IMR-90 (cell line): ENCODE data around the gene PRR22. TPM values are rescaled to one million over a fixed set of nuclear protein-coding genes. Genes with fewer than 3 reads are reported as not detected.

Experiments
- ATAC-seq: fragments of 200-7000 bp; cut with Tn5 transposase; 2 replicates; pipeline ENCODE4 v1.9.1; 2020; ENCODE audit warnings: low read depth, mild to moderate bottlenecking, moderate library complexity
- BruUV-seq: library from RNA; stranded (reverse); fragments of 400-500 nt; replicated peaks from 2 replicates; lab custom pipeline; 2021; lab: Mats Ljungman, UMichigan
- CTCF ChIA-PET: fragments of 300-600 bp; formaldehyde crosslinking; extraction: SDS; loops from one replicate; lab custom pipeline; 2021; ENCODE audit warnings: antibody characterized with exemption; lab: Yijun Ruan, JAX
- POLR2A ChIA-PET: fragments of 300-600 bp; sonication (Branson Sonifier 250); formaldehyde crosslinking; loops from one replicate; lab custom pipeline; 2022; ENCODE audit warnings: antibody characterized with exemption; ENCODE audit not compliant: unreplicated experiment; lab: Charles Lee
- DNase-seq: peaks from one replicate; pipeline ENCODE4 v3.0.0; 2013
- H2AFZ ChIP-seq: replicated peaks from 2 replicates; pipeline ENCODE3; 2013; ENCODE audit warnings: low read length, mild to moderate bottlenecking; ENCODE audit not compliant: poor library complexity
- H2AK5ac ChIP-seq: 2 replicates; pipeline ENCODE4 v1.6.1; 2013; ENCODE audit warnings: low read depth, low read length, inconsistent platforms
- H2AK9ac ChIP-seq: replicated peaks from 2 replicates; pipeline ENCODE3; 2013; ENCODE audit warnings: mild to moderate bottlenecking, low read depth, low read length, moderate library complexity; ENCODE audit not compliant: poor library complexity
- H2BK120ac ChIP-seq: 2 replicates; pipeline ENCODE4 v1.6.1; 2013; ENCODE audit warnings: low read depth, low read length, inconsistent platforms
- H2BK15ac ChIP-seq: 3 replicates; pipeline ENCODE4 v1.6.1; 2013; ENCODE audit warnings: low read depth, low read length, inconsistent platforms
- H2BK20ac ChIP-seq: 2 replicates; pipeline ENCODE4 v1.6.1; 2013; ENCODE audit warnings: low read depth, mild to moderate bottlenecking, inconsistent platforms, low read length, moderate library complexity
- H2BK5ac ChIP-seq: 2 replicates; pipeline ENCODE4 v1.6.1; 2013; ENCODE audit warnings: mild to moderate bottlenecking, low read depth, low read length, inconsistent platforms; ENCODE audit not compliant: poor library complexity, severe bottlenecking
- H3K14ac ChIP-seq: replicated peaks from 2 replicates; pipeline ENCODE4 v1.6.1; 2013; ENCODE audit warnings: low read depth, low read length, inconsistent platforms
- H3K18ac ChIP-seq: 2 replicates; pipeline ENCODE4 v1.6.1; 2013; ENCODE audit warnings: low read depth, low read length, control low read depth
- H3K23ac ChIP-seq: 2 replicates; pipeline ENCODE4 v1.6.1; 2013; ENCODE audit warnings: low read depth, low read length, inconsistent platforms
- H3K27ac ChIP-seq: 2 replicates; pipeline ENCODE4 v1.5.1; 2013; ENCODE audit warnings: mild to moderate bottlenecking, control low read depth, low read length; ENCODE audit not compliant: insufficient read depth
- H3K27me3 ChIP-seq: 2 replicates; pipeline ENCODE4 v1.6.1; 2013; ENCODE audit warnings: low read length; ENCODE audit not compliant: control insufficient read depth, insufficient read depth
- H3K36me3 ChIP-seq: 2 replicates; pipeline ENCODE4 v1.6.1; 2013; ENCODE audit warnings: low read length, mixed read lengths; ENCODE audit not compliant: control insufficient read depth, insufficient read depth
- H3K4ac ChIP-seq: 2 replicates; pipeline ENCODE4 v1.6.1; 2013; ENCODE audit warnings: low read depth, low read length, inconsistent platforms
- H3K4me1 ChIP-seq: 2 replicates; pipeline ENCODE4 v1.6.1; 2013; ENCODE audit warnings: low read length, mixed read lengths; ENCODE audit not compliant: control insufficient read depth, insufficient read depth
- H3K4me2 ChIP-seq: 2 replicates; pipeline ENCODE4 v1.6.1; 2013; ENCODE audit warnings: low read depth, mild to moderate bottlenecking, control low read depth, low read length, moderate library complexity
- H3K4me3 ChIP-seq: 2 replicates; pipeline ENCODE4 v1.5.1; 2013; ENCODE audit warnings: low read depth, mild to moderate bottlenecking, control low read depth, low read length, moderate library complexity; ENCODE audit not compliant: insufficient read depth
- H3K56ac ChIP-seq: 2 replicates; pipeline ENCODE4 v1.6.1; 2013; ENCODE audit warnings: low read length, inconsistent platforms; ENCODE audit not compliant: insufficient read depth; ENCODE audit errors: extremely low read depth
- H3K79me1 ChIP-seq, 2 experiments: 2 replicates each; pipeline ENCODE4 v1.6.1; 2013; ENCODE audit warnings: low read length in 2 of 2, inconsistent platforms in 1 of 2, low read depth in 1 of 2
- H3K9ac ChIP-seq: 2 replicates; pipeline ENCODE4 v1.6.1; 2013; ENCODE audit warnings: low read depth, low read length, control low read depth
- H3K9me1 ChIP-seq: 2 replicates; pipeline ENCODE4 v1.6.1; 2013; ENCODE audit warnings: low read length, inconsistent platforms; ENCODE audit not compliant: insufficient read depth
- H3K9me3 ChIP-seq: 2 replicates; pipeline ENCODE4 v1.6.1; 2013; ENCODE audit warnings: low read length; ENCODE audit not compliant: control insufficient read depth, insufficient read depth
- H4K20me1 ChIP-seq: 2 replicates; pipeline ENCODE4 v1.6.1; 2013; ENCODE audit warnings: low read length, inconsistent platforms; ENCODE audit not compliant: insufficient read depth
- H4K5ac ChIP-seq: 2 replicates; pipeline ENCODE4 v1.6.1; 2013; ENCODE audit warnings: mild to moderate bottlenecking, low read depth, low read length, control low read depth
- H4K8ac ChIP-seq, 2 experiments: 2 replicates each; pipeline ENCODE4 v1.6.1; 2013; ENCODE audit warnings: low read depth in 2 of 2, low read length in 2 of 2, control low read depth in 1 of 2, inconsistent platforms in 1 of 2
- H4K91ac ChIP-seq: 2 replicates; pipeline ENCODE4 v1.6.1; 2013; ENCODE audit warnings: low read depth, low read length, inconsistent platforms; ENCODE audit not compliant: insufficient read depth
- BHLHE40 ChIP-seq: fragments of 150-350 bp; IDR thresholded peaks from 2 replicates; pipeline ENCODE4 v1.6.1; 2016; ENCODE audit warnings: mild to moderate bottlenecking, low read depth, low read length
- CHD1 ChIP-seq: IDR thresholded peaks from 2 replicates; pipeline ENCODE4 v1.6.1; 2012; ENCODE audit warnings: low read depth, low read length, improper control_type of control experiment
- CTCF ChIP-seq: conservative IDR thresholded peaks from 2 replicates; pipeline ENCODE4 v1.5.1; 2012; ENCODE audit warnings: mild to moderate bottlenecking, low read depth, low read length, improper control_type of control experiment
- ELK1 ChIP-seq: fragments of 150-350 bp; IDR thresholded peaks from 2 replicates; pipeline ENCODE4 v1.6.1; 2016; ENCODE audit warnings: low read depth, mild to moderate bottlenecking, low read length, moderate library complexity, borderline replicate concordance
- FOS ChIP-seq: fragments of 150-350 bp; IDR thresholded peaks from 2 replicates; pipeline ENCODE4 v1.6.1; 2016; ENCODE audit warnings: low read depth, low read length
- MAZ ChIP-seq: IDR thresholded peaks from 2 replicates; pipeline ENCODE4 v1.6.1; 2012; ENCODE audit warnings: low read depth, mild to moderate bottlenecking, low read length, improper control_type of control experiment, moderate library complexity, borderline replicate concordance
- MXI1 ChIP-seq: IDR thresholded peaks from 2 replicates; pipeline ENCODE4 v1.6.1; 2012; ENCODE audit warnings: low read depth, mild to moderate bottlenecking, low read length, moderate library complexity, borderline replicate concordance
- NFE2L2 ChIP-seq: fragments of 150-350 bp; IDR thresholded peaks from 2 replicates; pipeline ENCODE4 v1.6.1; 2016; ENCODE audit warnings: low read depth, mild to moderate bottlenecking, low read length
- POLR2A ChIP-seq: IDR thresholded peaks from 2 replicates; pipeline ENCODE4 v1.6.1; 2012; ENCODE audit warnings: mild to moderate bottlenecking, low read depth, low read length
- RAD21 ChIP-seq: IDR thresholded peaks from 2 replicates; pipeline ENCODE4 v1.6.1; 2012; ENCODE audit warnings: low read length, improper control_type of control experiment
- RCOR1 ChIP-seq: IDR thresholded peaks from 2 replicates; pipeline ENCODE4 v1.6.1; 2012; ENCODE audit warnings: mild to moderate bottlenecking, low read length, improper control_type of control experiment; ENCODE audit not compliant: insufficient replicate concordance
- RFX5 ChIP-seq: IDR thresholded peaks from 2 replicates; pipeline ENCODE4 v1.8.0; 2012; ENCODE audit warnings: low read depth, mild to moderate bottlenecking, low read length, moderate library complexity
- USF2 ChIP-seq: fragments of 150-350 bp; IDR thresholded peaks from 2 replicates; pipeline ENCODE4 v1.6.1; 2017; ENCODE audit warnings: mild to moderate bottlenecking, antibody characterized with exemption, low read length, low read depth
- WGBS, 2 experiments: methylation state at CpG; one replicate each; pipeline versions ENCODE4 v1.1.5 to v1.1.7; 2013; ENCODE audit warnings: missing lambda C conversion rate in 2 of 2; ENCODE audit not compliant: insufficient read length in 1 of 2; ENCODE audit errors: extremely low coverage in 2 of 2; 5-methylcytosine and 5-hydroxymethylcytosine counted together
- dilution Hi-C: fragments of 300-500 bp; cut with HindIII; formaldehyde crosslinking; loops from one replicate; pipeline ENCODE4 v1.14.3; 2018; ENCODE audit warnings: low sequenced_read_pairs; ENCODE audit not compliant: unreplicated experiment
- in situ Hi-C: fragments of 300-500 bp; cut with MboI; formaldehyde crosslinking; loops from 3 replicates; pipeline ENCODE4 v1.14.3; 2019; ENCODE audit warnings: low sequenced_read_pairs, inconsistent platforms, mixed read lengths
- intact Hi-C: fragments of 100-400 bp; cut with micrococcal nuclease; formaldehyde crosslinking; loops from 2 replicates; pipeline ENCODE4 v1.10.0; 2022
- polyA plus RNA-seq, 3 experiments: library from polyadenylated mRNA; depleted of rRNA; stranded (reverse); fragments of >200 nt; gene quantifications; 2 replicates each; pipeline ENCODE4 v1.2.3, GENCODE V29; 2012; ENCODE audit warnings: low replicate concordance in 1 of 3
- total RNA-seq: library from RNA; depleted of rRNA; stranded (reverse); fragments of >200 nt; gene quantifications from 2 replicates; pipeline ENCODE4 v1.2.3, GENCODE V29; 2012

The PRR22 gene
- total and polyA plus RNA-seq, 2 of the 4 experiments (the other 2 are of a cell fraction): 0.92 TPM; not detected in 1

GRCh38 chr19:5751709-5752108, 32.8 kb downstream of the PRR22 start:
- no peaks in the 10 kb centered on the region for H4K20me1 ChIP-seq
- ChIA-PET POLR2A (no interaction called here), CTCF (no interaction called here)
- H3K4me1 ChIP-seq: no peaks in the 10 kb centered on the region
- no peak overlapping the region for H2BK5ac ChIP-seq
- H3K79me1 ChIP-seq: no peaks in the 10 kb centered on the region
- H3K56ac ChIP-seq: no peak overlapping the region
- in situ Hi-C loops (no loop called here), intact Hi-C loops (no loop called here), dilution Hi-C loops (no loop called here)
- H4K91ac ChIP-seq: no peak overlapping the region
- H2BK20ac ChIP-seq: no peak overlapping the region
- no peaks in the 10 kb centered on the region for H3K9me3 ChIP-seq
- H3K4me2 ChIP-seq: no peak overlapping the region
- no peak overlapping the region for H4K5ac ChIP-seq
- no peak overlapping the region for H2BK120ac ChIP-seq
- no peak overlapping the region for H2BK15ac ChIP-seq
- H3K18ac ChIP-seq: no peak overlapping the region
- H2AFZ ChIP-seq: no peak overlapping the region
- no peaks in the 10 kb centered on the region for H3K9me1 ChIP-seq
- H3K23ac ChIP-seq: no peak overlapping the region
- no peak overlapping the region for H2AK5ac ChIP-seq
- ATAC-seq: no peak
- no TSS peak for BruUV-seq
- no peak overlapping the region for H3K27ac ChIP-seq
- H3K4me3 ChIP-seq: no peak overlapping the region
- WGBS, 2 experiments: no CpG with 5 or more reads among the region's 7 CpGs
- no peak overlapping the region for H2AK9ac ChIP-seq
- peaks cover 15% of the 10 kb centered on the region for H3K27me3 ChIP-seq
- H3K36me3 ChIP-seq: no peaks in the 10 kb centered on the region
- no peak overlapping the region for H4K8ac ChIP-seq
- no peak for TF ChIP-seq RFX5
- TF ChIP-seq MAZ: no peak
- TF ChIP-seq USF2: no peak
- no peak for TF ChIP-seq CHD1
- TF ChIP-seq NFE2L2: no peak
- TF ChIP-seq ELK1: no peak
- TF ChIP-seq CTCF: no peak
- TF ChIP-seq RCOR1: no peak
- TF ChIP-seq FOS: no peak
- TF ChIP-seq MXI1: no peak
- TF ChIP-seq RAD21: no peak
- TF ChIP-seq POLR2A: no peak
- TF ChIP-seq BHLHE40: no peak
- no peak overlapping the region for H3K9ac ChIP-seq
- no peak overlapping the region for H3K4ac ChIP-seq
- DNase-seq: no peak
- H3K14ac ChIP-seq: no peak overlapping the region
